HS-27A (cell line): ENCODE data around the gene HLX.

Experiments used
- DNase-seq: peaks from one replicate; pipeline ENCODE4 v3.0.0-alpha.2; 2012; ENCODE audit warnings: low read depth, missing footprints

The HLX gene

GRCh38 chr1:220896092-220896491, 16.8 kb downstream of the HLX start:
- no peak for DNase-seq

- no peak for DNase-seq
Observed at GRCh38 chr1:220900842-220901241, 21.6 kb downstream of the HLX start.

- DNase-seq = no peak
Observed at GRCh38 chr1:220901881-220902280, 22.6 kb downstream of the HLX start.

GRCh38 chr1:220902916-220903315, 23.7 kb downstream of the HLX start:
- no peak for DNase-seq

GRCh38 chr1:220904876-220905275, 25.6 kb downstream of the HLX start:
- no peak for DNase-seq

- no peak for DNase-seq
Observed at GRCh38 chr1:220905650-220906560, 26.7 kb downstream of the HLX start.

- DNase-seq = no peak
Observed at GRCh38 chr1:220906561-220907334, 27.5 kb downstream of the HLX start.

- no peak for DNase-seq
Observed at GRCh38 chr1:220908757-220909156, 29.5 kb downstream of the HLX start.

- no peak for DNase-seq
Observed at GRCh38 chr1:220910021-220910420, 30.8 kb downstream of the HLX start.

- DNase-seq = no peak
Observed at GRCh38 chr1:220914283-220915116, 35.3 kb downstream of the HLX start.

- no peak for DNase-seq
Observed at GRCh38 chr1:220915117-220915440, 35.8 kb downstream of the HLX start.

GRCh38 chr1:220915954-220916353, 36.7 kb downstream of the HLX start:
- no peak for DNase-seq

- DNase-seq = no peak
Observed at GRCh38 chr1:220917101-220917500, 37.9 kb downstream of the HLX start.

- no peak for DNase-seq
Observed at GRCh38 chr1:220917535-220918209, 38.4 kb downstream of the HLX start.

- DNase-seq = no peak
Observed at GRCh38 chr1:220918285-220918951, 39.2 kb downstream of the HLX start.

- no peak for DNase-seq
Observed at GRCh38 chr1:220920967-220921366, 41.7 kb downstream of the HLX start.

- no peak for DNase-seq
Observed at GRCh38 chr1:220921498-220921897, 42.3 kb downstream of the HLX start.

GRCh38 chr1:220921971-220922635, 42.9 kb downstream of the HLX start:
- DNase-seq = no peak

GRCh38 chr1:220922951-220923350, 43.7 kb downstream of the HLX start:
- DNase-seq = no peak

- DNase-seq = no peak
Observed at GRCh38 chr1:220924331-220924970, 45.2 kb downstream of the HLX start.
